Astrocyte (in vitro differentiated cells and primary cell): Measurements from ENCODE around the gene GET4. TPM values are rescaled to one million over a fixed set of nuclear protein-coding genes. Genes with fewer than 3 reads are reported as not detected.

Source experiments
- DNase-seq: peaks from one replicate; pipeline ENCODE4 v3.0.0-alpha.2; 2010; ENCODE audit warnings: low read depth
- FAIRE-seq: peaks from 2 replicates; lab custom pipeline; 2011; peaks lifted over from hg19 to GRCh38; lab: Jason Lieb, UNC
- H2AFZ ChIP-seq: 2 replicates; pipeline ENCODE4 v1.6.0; 2012; ENCODE audit warnings: low read depth, low read length, inconsistent platforms
- H3K27ac ChIP-seq: 2 replicates; pipeline ENCODE4 v1.5.1; 2011; ENCODE audit warnings: low read depth, low read length, inconsistent platforms
- H3K27me3 ChIP-seq: 2 replicates; pipeline ENCODE4 v1.6.0; 2011; ENCODE audit warnings: low read length, inconsistent platforms; ENCODE audit not compliant: insufficient read depth
- H3K36me3 ChIP-seq: 2 replicates; pipeline ENCODE4 v1.5.1; 2011; ENCODE audit warnings: low read length, inconsistent platforms; ENCODE audit not compliant: insufficient read depth
- H3K4me1 ChIP-seq: 2 replicates; pipeline ENCODE4 v1.5.1; 2011; ENCODE audit warnings: low read length, inconsistent platforms; ENCODE audit not compliant: insufficient read depth
- H3K4me2 ChIP-seq: 2 replicates; pipeline ENCODE4 v1.6.0; 2012; ENCODE audit warnings: low read length, inconsistent platforms
- H3K4me3 ChIP-seq: 2 replicates; pipeline ENCODE4 v1.5.1; 2011; ENCODE audit warnings: low read depth, mild to moderate bottlenecking, low read length, inconsistent platforms; ENCODE audit not compliant: insufficient read depth
- H3K79me2 ChIP-seq: 2 replicates; pipeline ENCODE4 v1.6.0; 2012; ENCODE audit warnings: mild to moderate bottlenecking, low read length, inconsistent platforms; ENCODE audit not compliant: insufficient read depth
- H3K9ac ChIP-seq: 2 replicates; pipeline ENCODE4 v1.6.0; 2012; ENCODE audit warnings: mild to moderate bottlenecking, low read length, inconsistent platforms
- H3K9me3 ChIP-seq: 2 replicates; pipeline ENCODE4 v1.5.1; 2012; ENCODE audit warnings: low read depth, mild to moderate bottlenecking, low read length, inconsistent platforms; ENCODE audit not compliant: insufficient read depth
- H4K20me1 ChIP-seq: 2 replicates; pipeline ENCODE4 v1.6.0; 2012; ENCODE audit warnings: low read length, inconsistent platforms; ENCODE audit not compliant: insufficient read depth
- H3K27ac Mint-ChIP-seq: one replicate; pipeline ENCODE4 v1.8.0; 2021; ENCODE audit warnings: mild to moderate bottlenecking, mixed read lengths; ENCODE audit not compliant: unreplicated experiment
- H3K27me3 Mint-ChIP-seq: one replicate; pipeline ENCODE4 v1.8.0; 2021; ENCODE audit warnings: low read depth, mixed read lengths; ENCODE audit not compliant: unreplicated experiment
- H3K36me3 Mint-ChIP-seq: one replicate; pipeline ENCODE4 v1.8.0; 2021; ENCODE audit warnings: low read depth, mixed read lengths; ENCODE audit not compliant: unreplicated experiment
- H3K4me1 Mint-ChIP-seq: one replicate; pipeline ENCODE4 v1.8.0; 2021; ENCODE audit warnings: low read depth, mixed read lengths; ENCODE audit not compliant: unreplicated experiment
- H3K4me3 Mint-ChIP-seq: one replicate; pipeline ENCODE4 v1.8.0; 2021; ENCODE audit warnings: mild to moderate bottlenecking, moderate library complexity, mixed read lengths; ENCODE audit not compliant: unreplicated experiment
- H3K9me3 Mint-ChIP-seq: one replicate; pipeline ENCODE4 v1.8.0; 2021; ENCODE audit warnings: mild to moderate bottlenecking, mixed read lengths; ENCODE audit not compliant: unreplicated experiment
- CTCF ChIP-seq: IDR thresholded peaks from 2 replicates; pipeline ENCODE4 v1.5.1; 2011; ENCODE audit warnings: low read depth, mild to moderate bottlenecking, inconsistent platforms, low read length, moderate library complexity; ENCODE audit not compliant: insufficient read depth
- EZH2 ChIP-seq: IDR thresholded peaks from 2 replicates; pipeline ENCODE4 v1.6.1; 2012; ENCODE audit warnings: mild to moderate bottlenecking, low read length, inconsistent platforms; ENCODE audit not compliant: insufficient read depth
- total RNA-seq: library from RNA; stranded (reverse); gene quantifications from 2 replicates; pipeline ENCODE4 v1.2.1, GENCODE V29; 2021

GET4 gene
- total RNA-seq, 1 donor from 2014 or later, result 43.0 TPM

DNA sequence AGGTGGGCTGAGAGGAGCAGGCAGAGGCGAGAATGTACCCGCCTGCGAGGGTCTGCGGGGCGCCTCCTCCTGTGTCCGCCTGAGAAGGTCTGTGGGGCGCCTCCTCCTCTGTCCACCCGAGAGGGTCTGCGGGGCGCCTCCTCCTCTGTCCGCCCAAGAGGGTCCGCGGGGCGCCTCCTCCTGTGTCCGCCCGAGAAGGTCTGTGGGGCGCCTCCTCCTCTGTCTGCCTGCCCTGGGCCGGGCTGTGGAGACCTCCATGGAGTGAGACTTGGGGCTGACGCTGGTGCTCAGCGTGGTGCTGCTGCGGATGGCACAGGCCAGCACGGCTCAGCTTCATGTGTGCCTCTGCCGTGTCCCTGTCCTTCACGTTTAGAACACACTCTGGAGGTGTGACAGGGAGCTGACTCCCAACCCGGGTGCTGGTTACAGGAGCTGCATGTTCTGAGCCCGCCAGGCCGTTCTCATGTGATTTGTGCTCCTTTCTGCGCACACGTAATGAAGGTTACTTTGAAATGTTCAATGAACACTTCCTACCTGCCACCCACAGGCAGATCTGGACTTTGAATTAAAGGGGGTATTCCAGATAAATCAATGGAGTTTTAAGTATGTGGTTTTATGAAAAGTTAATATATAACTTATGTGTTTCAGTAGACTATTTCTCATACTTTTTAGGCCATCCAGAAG is 20.5 kb upstream of the GET4 start:
- FAIRE-seq (no peak), DNase-seq (no peak)
- Histone ChIP-seq H3K79me2 (peaks cover 2% of the 10 kb centered on the region), H4K20me1 (peaks cover 25% of the 10 kb centered on the region), H3K27me3 (no peaks in the 10 kb centered on the region), H3K9me3 (no peaks in the 10 kb centered on the region), H3K4me2 (no peak overlapping the region), H3K4me3 (no peak overlapping the region), H3K36me3 (peaks cover 34% of the 10 kb centered on the region), H3K4me1 (no peaks in the 10 kb centered on the region), H3K9ac (no peak overlapping the region), H3K27ac (no peak overlapping the region), H2AFZ (no peak overlapping the region)
- TF ChIP-seq CTCF (no peak), EZH2 (no peak)
- no peaks in the 10 kb centered on the region for H3K27me3 Mint-ChIP-seq
- H3K4me3 Mint-ChIP-seq, result no peak overlapping the region
- no peaks in the 10 kb centered on the region for H3K4me1 Mint-ChIP-seq
- peaks cover 39% of the 10 kb centered on the region for H3K36me3 Mint-ChIP-seq
- H3K9me3 Mint-ChIP-seq, result no peaks in the 10 kb centered on the region
- no peak overlapping the region for H3K27ac Mint-ChIP-seq

DNA sequence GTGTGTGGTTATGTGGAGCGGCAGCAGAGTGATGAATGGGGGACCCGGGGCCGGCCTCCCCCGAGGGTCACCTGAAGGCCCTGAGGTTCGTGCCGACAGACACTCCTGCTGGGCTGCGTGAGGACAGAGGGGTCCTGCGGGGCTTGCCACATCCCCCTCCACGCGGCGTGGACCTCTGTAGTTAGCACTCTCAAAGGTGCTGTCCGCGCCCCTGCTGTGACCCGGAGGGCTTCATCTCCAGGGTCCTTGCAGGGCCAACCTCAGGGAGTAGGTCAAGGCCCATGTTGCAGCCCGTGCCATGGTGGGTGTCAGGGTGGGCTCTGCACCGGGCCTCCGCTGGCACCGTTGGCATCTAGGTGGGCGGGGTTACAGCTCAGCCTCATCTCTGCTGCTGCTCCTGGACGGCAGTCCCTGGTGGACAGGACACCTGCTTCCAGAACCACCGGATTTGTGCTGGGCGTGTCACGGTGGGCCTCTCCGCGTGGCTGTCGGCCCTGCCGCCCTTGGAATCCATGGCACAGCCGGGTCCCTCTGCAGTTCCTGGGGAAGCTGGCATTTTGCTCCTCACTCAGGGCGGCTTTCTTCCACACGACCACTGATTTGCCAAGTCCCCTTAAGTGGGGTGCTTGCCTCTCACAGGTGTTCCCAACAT is 19.8 kb upstream of the GET4 start:
- no peaks in the 10 kb centered on the region for H3K4me1 Mint-ChIP-seq
- Histone ChIP-seq H3K9me3 (no peaks in the 10 kb centered on the region), H3K36me3 (peaks cover 40% of the 10 kb centered on the region), H3K27ac (no peak overlapping the region), H3K4me2 (no peak overlapping the region), H3K4me3 (no peak overlapping the region), H2AFZ (no peak overlapping the region), H3K4me1 (no peaks in the 10 kb centered on the region), H3K9ac (no peak overlapping the region), H3K79me2 (no peaks in the 10 kb centered on the region), H4K20me1 (peaks cover 19% of the 10 kb centered on the region), H3K27me3 (no peaks in the 10 kb centered on the region)
- FAIRE-seq (no peak), DNase-seq (no peak)
- H3K27me3 Mint-ChIP-seq, result no peaks in the 10 kb centered on the region
- TF ChIP-seq EZH2, result no peak
- TF ChIP-seq CTCF, result no peak
- H3K4me3 Mint-ChIP-seq, result no peak overlapping the region
- no peak overlapping the region for H3K27ac Mint-ChIP-seq
- H3K9me3 Mint-ChIP-seq, result no peaks in the 10 kb centered on the region
- H3K36me3 Mint-ChIP-seq, result peaks cover 44% of the 10 kb centered on the region

GRCh38 chr7:857661-858060 is 18.7 kb upstream of the GET4 start:
- no peak overlapping the region for H2AFZ ChIP-seq
- no peaks in the 10 kb centered on the region for H3K79me2 ChIP-seq
- no peak overlapping the region for H3K4me3 ChIP-seq
- no peak overlapping the region for H3K4me2 ChIP-seq
- H3K36me3 ChIP-seq, result peaks cover 44% of the 10 kb centered on the region
- Mint-ChIP-seq H3K27ac (no peak overlapping the region), H3K4me3 (no peak overlapping the region), H3K4me1 (no peaks in the 10 kb centered on the region), H3K36me3 (peaks cover 44% of the 10 kb centered on the region), H3K27me3 (no peaks in the 10 kb centered on the region), H3K9me3 (no peaks in the 10 kb centered on the region)
- TF ChIP-seq EZH2, result no peak
- no peak for TF ChIP-seq CTCF
- H3K27me3 ChIP-seq, result no peaks in the 10 kb centered on the region
- no peak overlapping the region for H3K9ac ChIP-seq
- H4K20me1 ChIP-seq, result peaks cover 11% of the 10 kb centered on the region
- FAIRE-seq (no peak), DNase-seq (no peak)
- no peaks in the 10 kb centered on the region for H3K9me3 ChIP-seq
- no peak overlapping the region for H3K27ac ChIP-seq
- no peaks in the 10 kb centered on the region for H3K4me1 ChIP-seq
